IgD-negative memory B cell (primary cell): ENCODE results near the gene KIF25. TPM values are rescaled to one million over a fixed set of nuclear protein-coding genes. Genes with fewer than 3 reads are reported as not detected.
A peak's percentile ranks its signal among the peaks of the same experiment; 100 is the strongest.

ENCODE experiments used
- H3K27ac Mint-ChIP-seq, 3 donors: one replicate each; pipeline ENCODE4 v1.8.0; 2020 to 2022; ENCODE audit warnings: mild to moderate bottlenecking in 3 of 3, mixed read lengths in 3 of 3, moderate library complexity in 1 of 3
- H3K27me3 Mint-ChIP-seq: one replicate; pipeline ENCODE4 v1.8.0; 2021; ENCODE audit warnings: mixed read lengths
- H3K36me3 Mint-ChIP-seq: one replicate; pipeline ENCODE4 v1.8.0; 2020; ENCODE audit warnings: mild to moderate bottlenecking, mixed read lengths
- H3K4me1 Mint-ChIP-seq, 3 donors: one replicate each; pipeline ENCODE4 v1.8.0; 2020 to 2022; ENCODE audit warnings: mixed read lengths in 3 of 3, mild to moderate bottlenecking in 1 of 3
- H3K4me3 Mint-ChIP-seq, 4 donors: one replicate each; pipeline ENCODE4 v1.8.0; 2020 to 2022; ENCODE audit warnings: mild to moderate bottlenecking in 4 of 4, mixed read lengths in 4 of 4, moderate library complexity in 3 of 4
- H3K9me3 Mint-ChIP-seq, 3 donors: one replicate each; pipeline ENCODE4 v1.8.0; 2020 to 2021; ENCODE audit warnings: mixed read lengths in 3 of 3, mild to moderate bottlenecking in 1 of 3
- polyA plus RNA-seq: library from polyadenylated mRNA; unstranded; fragments of 300-500 nt; fragmentation: Illumina TruSeq; gene quantifications from one replicate; pipeline ENCODE4 v1.2.3, GENCODE V29; 2021

The KIF25 gene, protein sequence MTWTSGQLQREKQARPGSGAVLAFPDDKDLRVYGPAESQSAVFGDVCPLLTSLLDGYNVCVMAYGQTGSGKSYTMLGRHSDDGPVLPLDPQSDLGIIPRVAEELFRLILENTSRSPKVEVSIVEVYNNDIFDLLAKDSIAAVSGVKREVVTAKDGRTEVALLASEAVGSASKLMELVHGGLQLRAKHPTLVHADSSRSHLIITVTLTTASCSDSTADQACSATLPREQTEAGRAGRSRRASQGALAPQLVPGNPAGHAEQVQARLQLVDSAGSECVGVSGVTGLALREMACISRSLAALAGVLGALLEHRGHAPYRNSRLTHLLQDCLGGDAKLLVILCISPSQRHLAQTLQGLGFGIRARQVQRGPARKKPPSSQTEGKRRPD
- polyA plus RNA-seq: not detected

DNA sequence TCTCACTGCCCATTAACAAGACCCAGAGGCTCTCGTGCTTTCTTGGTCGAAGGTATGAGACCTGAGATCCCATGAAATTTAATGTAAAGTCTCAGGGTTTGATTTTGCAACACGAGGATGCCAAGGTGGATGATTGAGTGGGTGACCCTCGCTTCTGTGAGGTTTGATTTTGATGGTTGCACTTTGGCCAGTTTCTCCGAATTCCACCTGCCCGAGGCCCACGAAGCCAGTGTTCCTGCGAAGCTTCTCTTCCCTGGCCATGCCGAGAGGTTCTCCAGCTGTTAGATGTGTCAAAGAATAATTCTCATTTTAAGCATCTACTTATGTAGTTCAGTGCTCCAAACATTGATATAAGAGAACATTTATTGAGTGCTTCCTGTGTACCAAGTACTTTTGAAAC is at the start of gene KIF25:
TSS of gene KIF25 (plus strand) at position 30 of the 400 bp plus-strand sequence. CDS start 31,915 bp downstream, outside the sequence.
- Mint-ChIP-seq H3K27me3 (peaks cover 18% of the 10 kb centered on the region), H3K36me3 (no peaks in the 10 kb centered on the region), H3K4me3 (peak within 1 kb of the TSS in 1 of 4 donors; percentile 53), H3K27ac (no peak within 1 kb of the TSS), H3K9me3 (peaks cover 0 to 4% (median 0%) of the 10 kb centered on the region in 3 donors), H3K4me1 (peaks cover 0 to 2% (median 0%) of the 10 kb centered on the region in 3 donors)

DNA sequence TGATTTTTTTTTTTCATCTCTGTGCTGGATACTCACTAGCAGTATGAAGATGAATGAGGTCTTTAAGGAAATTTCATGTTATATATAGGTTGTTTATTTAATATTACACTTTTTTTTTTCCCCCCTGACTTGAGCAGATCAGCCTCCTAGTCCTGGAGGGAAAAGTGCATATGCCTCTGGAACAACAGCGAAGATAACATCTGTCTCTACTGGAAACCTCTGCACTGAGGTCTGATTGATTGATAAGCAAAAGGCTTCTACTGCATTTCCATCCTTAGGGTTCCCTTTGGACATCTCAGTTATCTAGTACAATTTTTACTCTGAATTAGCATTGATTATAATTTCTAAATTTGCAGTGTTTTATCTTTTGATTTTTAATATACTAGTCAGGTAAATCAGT is 49.8 kb upstream of the KIF25 start:
- peaks cover 22% of the 10 kb centered on the region for H3K36me3 Mint-ChIP-seq
- H3K27ac Mint-ChIP-seq: no peak overlapping the region
- H3K27me3 Mint-ChIP-seq: no peaks in the 10 kb centered on the region
- no peak overlapping the region for H3K4me3 Mint-ChIP-seq
- H3K9me3 Mint-ChIP-seq: no peaks in the 10 kb centered on the region
- no peaks in the 10 kb centered on the region for H3K4me1 Mint-ChIP-seq

DNA sequence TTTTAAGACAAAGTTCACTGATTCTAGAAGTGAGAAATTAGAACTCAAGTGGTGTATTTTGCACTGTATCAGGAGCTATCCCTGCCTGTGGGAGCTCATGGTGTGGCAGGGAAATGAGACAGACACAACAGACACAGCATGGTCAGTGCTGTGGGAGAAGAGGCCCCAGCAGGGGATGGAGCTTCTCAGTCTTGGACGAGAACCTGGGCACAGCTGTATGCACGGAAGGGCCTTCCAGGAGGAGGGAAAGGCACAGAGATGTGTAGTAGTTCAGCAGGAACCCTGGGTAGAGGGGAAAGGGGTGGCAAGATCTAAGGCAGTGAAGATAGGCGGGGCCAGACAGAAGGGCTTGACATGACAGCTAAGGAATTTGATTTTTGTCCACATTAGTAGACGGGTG is 48.8 kb upstream of the KIF25 start:
- H3K36me3 Mint-ChIP-seq: peaks cover 22% of the 10 kb centered on the region

DNA sequence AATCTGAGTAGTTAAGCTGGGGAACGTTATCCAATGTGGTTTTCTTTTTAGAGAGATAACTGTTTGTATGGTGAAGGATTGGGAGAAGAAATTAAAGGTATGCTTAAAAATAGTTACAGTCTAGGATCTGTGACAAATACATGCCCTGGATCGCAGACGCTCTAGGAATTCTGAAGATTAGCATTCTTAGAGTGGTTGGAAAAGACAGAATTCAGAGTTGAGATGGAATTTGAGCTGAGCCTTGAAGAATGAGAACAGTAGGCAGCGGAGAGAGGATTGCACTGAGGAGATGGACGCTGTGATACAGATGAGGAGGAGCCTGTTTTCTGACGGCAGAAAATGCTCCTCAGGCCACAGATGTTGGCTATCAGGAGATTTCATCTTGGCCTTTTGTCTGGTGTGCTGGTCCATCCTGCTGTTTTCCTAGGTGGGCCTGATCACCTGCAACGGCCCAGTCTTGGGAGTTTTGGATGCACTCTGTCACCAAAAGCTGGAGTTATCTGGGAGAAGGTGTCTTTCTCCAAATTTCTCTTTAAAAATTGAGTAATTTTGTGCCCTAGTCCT is 48.3 kb upstream of the KIF25 start:
- no peak overlapping the region for H3K4me3 Mint-ChIP-seq
- no peaks in the 10 kb centered on the region for H3K9me3 Mint-ChIP-seq
- H3K27me3 Mint-ChIP-seq: no peaks in the 10 kb centered on the region
- no peak overlapping the region for H3K27ac Mint-ChIP-seq
- no peaks in the 10 kb centered on the region for H3K4me1 Mint-ChIP-seq
- peaks cover 22% of the 10 kb centered on the region for H3K36me3 Mint-ChIP-seq

More for the DNA sequence above, 48.8 kb upstream of the KIF25 start:
- H3K27me3 Mint-ChIP-seq: no peaks in the 10 kb centered on the region
- H3K4me1 Mint-ChIP-seq: no peaks in the 10 kb centered on the region
- no peak overlapping the region for H3K4me3 Mint-ChIP-seq
- H3K27ac Mint-ChIP-seq: no peak overlapping the region
- H3K9me3 Mint-ChIP-seq: no peaks in the 10 kb centered on the region

DNA sequence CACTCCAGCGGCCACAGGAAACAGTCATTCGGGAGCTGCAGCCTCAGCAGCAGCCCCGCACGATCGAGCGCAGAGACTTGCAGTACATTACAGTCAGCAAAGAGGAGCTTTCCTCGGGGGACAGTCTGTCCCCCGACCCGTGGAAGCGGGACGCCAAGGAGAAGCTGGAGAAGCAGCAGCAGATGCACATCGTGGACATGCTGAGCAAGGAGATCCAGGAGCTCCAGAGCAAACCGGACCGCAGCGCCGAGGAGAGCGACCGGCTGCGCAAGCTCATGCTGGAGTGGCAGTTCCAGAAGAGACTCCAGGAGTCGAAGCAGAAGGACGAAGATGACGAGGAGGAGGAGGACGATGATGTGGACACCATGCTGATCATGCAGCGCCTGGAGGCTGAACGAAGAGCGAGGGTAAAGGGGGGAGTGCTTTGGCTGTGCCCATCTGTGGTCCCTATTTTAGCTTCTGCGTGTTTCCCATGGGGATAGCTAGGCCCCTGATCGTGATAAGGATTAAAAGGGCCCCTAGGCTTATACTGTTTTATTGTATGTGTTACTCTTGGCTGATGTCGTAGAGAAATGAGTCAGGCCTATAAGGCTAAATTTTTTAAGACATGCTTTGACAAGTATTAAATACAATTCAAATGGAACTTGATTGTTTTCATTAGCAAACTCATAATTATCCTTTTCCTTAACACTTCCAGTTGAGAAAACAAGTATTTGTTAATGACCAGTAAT is 45.5 kb upstream of the KIF25 start:
- Mint-ChIP-seq H3K9me3 (no peaks in the 10 kb centered on the region), H3K27ac (no peak overlapping the region), H3K4me3 (no peak overlapping the region), H3K36me3 (peaks cover 32% of the 10 kb centered on the region), H3K27me3 (no peaks in the 10 kb centered on the region), H3K4me1 (peaks cover 0 to 3% (median 0%) of the 10 kb centered on the region in 3 donors)

DNA sequence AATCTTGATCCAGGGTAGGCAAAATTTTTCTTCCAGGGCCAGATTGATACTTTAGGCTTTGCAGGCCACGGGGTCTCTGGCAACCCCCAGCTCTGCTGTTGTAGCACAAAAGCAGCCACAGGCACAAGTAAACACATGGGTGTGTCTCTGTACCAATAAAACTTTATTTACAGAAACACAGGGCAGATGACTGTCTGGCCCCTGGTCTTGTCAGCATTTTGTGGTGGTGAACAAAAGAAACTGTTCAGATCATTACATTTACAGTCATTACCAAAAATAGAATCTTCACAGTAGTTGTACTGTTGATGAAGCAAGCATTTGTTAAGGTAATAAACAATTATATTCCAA is 45.0 kb upstream of the KIF25 start:
- Mint-ChIP-seq H3K36me3 (peaks cover 32% of the 10 kb centered on the region), H3K4me1 (peaks cover 0 to 3% (median 0%) of the 10 kb centered on the region in 3 donors), H3K9me3 (no peaks in the 10 kb centered on the region), H3K27me3 (no peaks in the 10 kb centered on the region), H3K4me3 (no peak overlapping the region), H3K27ac (no peak overlapping the region)

DNA sequence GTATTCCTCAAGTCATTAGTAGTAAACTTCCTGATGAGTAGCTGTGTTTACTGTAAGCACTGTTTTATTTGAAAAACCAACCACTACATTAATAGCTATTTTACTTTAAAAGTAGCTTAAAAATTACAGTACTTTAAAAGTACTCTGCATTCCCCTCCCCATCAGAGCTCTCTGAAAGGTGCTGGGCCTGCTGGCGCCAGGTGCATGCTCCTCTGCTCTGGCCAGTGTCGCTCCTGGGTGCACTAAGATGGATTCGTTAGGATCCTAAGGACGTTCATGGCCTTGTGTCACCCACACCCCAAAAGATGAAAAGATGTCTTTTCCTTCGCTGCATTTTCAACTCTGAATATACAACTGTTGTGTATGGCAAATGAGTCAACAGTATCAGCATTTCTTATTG is 43.9 kb upstream of the KIF25 start:
- H3K4me1 Mint-ChIP-seq: peaks cover 0 to 3% (median 0%) of the 10 kb centered on the region in 3 donors
- no peak overlapping the region for H3K27ac Mint-ChIP-seq
- no peak overlapping the region for H3K4me3 Mint-ChIP-seq
- no peaks in the 10 kb centered on the region for H3K9me3 Mint-ChIP-seq
- no peaks in the 10 kb centered on the region for H3K27me3 Mint-ChIP-seq
- peaks cover 36% of the 10 kb centered on the region for H3K36me3 Mint-ChIP-seq

DNA sequence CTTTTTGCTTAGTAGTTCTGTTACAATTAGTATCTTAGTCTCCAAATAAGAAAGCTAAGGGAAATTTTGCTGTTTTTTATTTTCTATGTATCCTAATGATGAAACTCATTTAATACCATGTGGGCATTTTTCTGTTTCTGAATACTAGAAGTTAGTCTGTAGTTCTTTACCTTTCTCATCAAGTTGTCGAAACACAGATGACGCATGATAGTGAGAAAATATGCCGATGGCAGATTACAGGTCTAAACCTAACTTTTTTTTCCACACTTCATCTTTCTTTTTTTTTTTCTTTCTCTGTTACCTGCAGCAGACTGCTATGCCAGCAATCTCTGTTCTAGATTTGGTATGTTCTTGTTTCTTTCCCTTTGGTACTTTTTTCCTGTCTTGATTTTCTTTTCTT is 43.3 kb upstream of the KIF25 start:
- H3K36me3 Mint-ChIP-seq: peaks cover 33% of the 10 kb centered on the region
- peaks cover 0 to 3% (median 0%) of the 10 kb centered on the region in 3 donors for H3K4me1 Mint-ChIP-seq
- no peaks in the 10 kb centered on the region for H3K27me3 Mint-ChIP-seq
- H3K27ac Mint-ChIP-seq: no peak overlapping the region
- no peak overlapping the region for H3K4me3 Mint-ChIP-seq
- no peaks in the 10 kb centered on the region for H3K9me3 Mint-ChIP-seq

DNA sequence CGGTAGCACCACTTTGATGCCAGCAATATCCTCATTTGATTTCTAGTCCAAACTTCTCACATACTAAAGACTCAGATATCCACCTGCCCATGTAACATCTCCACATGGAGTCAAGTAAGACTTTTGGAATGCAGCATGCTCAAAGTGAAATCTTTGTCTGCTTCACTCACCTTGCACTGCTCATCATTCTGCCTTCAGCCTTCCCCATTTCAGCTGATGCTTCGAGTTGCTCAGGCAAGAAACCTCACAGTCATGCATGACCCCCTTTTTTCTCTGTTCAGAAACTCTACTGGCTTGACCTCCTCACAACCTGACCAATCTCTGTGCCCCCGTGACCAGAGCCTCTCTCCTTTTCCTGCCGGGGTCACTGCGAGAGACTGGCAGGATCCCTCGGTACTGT is 41.0 kb upstream of the KIF25 start:
- H3K36me3 Mint-ChIP-seq: peaks cover 24% of the 10 kb centered on the region
- H3K27me3 Mint-ChIP-seq: no peaks in the 10 kb centered on the region
- no peak overlapping the region for H3K4me3 Mint-ChIP-seq
- peaks cover 0 to 3% (median 0%) of the 10 kb centered on the region in 3 donors for H3K4me1 Mint-ChIP-seq
- H3K9me3 Mint-ChIP-seq: no peaks in the 10 kb centered on the region
- H3K27ac Mint-ChIP-seq: peak overlapping the region in 1 of 3 donors; percentile 12

DNA sequence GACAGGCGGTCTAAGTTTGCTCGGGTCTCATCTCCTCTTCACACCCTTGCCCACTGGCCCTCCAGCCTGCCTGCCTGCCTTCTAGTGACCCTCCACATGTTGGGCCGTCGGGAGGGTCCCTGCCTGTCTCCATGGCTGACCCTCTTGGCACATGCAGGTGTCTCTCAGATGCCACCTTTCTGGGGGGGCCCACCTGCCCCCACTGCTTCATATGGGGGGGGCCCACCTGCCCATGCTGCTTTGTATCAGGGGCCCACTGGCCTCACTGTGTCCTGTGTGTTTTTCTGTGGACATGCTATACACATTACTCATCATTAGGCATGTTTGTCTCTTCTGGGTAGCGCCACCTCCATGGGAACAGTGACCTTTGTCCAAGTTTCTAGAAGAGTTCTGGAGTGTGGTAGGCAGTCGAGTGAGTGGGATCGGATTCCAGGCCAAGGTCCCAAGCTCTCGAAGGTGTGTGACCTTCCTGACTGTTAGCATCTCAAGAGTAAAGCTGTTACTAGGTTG is 40.4 kb upstream of the KIF25 start:
- peaks cover 0 to 3% (median 0%) of the 10 kb centered on the region in 3 donors for H3K4me1 Mint-ChIP-seq
- H3K9me3 Mint-ChIP-seq: no peaks in the 10 kb centered on the region
- no peaks in the 10 kb centered on the region for H3K27me3 Mint-ChIP-seq
- H3K4me3 Mint-ChIP-seq: peak overlapping the region in 1 of 4 donors; percentile 27
- H3K27ac Mint-ChIP-seq: peak overlapping the region in 1 of 3 donors; percentile 75
- H3K36me3 Mint-ChIP-seq: peaks cover 20% of the 10 kb centered on the region

DNA sequence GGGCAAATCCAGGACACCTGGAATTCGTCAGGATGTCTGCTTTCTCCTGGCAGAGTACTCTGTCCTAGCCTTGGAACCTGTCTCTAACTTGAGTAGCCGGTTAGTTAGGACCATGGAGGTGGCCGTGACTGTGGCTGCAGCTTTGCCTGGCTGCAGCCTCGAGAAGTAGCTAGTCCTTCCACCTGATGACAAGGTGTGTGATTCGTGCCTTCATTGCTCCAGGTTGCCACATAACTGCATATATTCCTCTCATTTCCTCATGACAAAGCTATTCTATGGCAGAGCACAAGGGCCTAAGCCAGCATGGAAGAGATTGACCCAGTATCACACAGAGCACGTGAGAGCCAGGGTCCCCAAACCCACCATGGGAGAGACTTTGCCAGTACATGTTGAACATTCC is 39.8 kb upstream of the KIF25 start:
- H3K9me3 Mint-ChIP-seq: no peaks in the 10 kb centered on the region
- peak overlapping the region in 1 of 3 donors; percentile 75 for H3K27ac Mint-ChIP-seq
- no peak overlapping the region for H3K4me3 Mint-ChIP-seq
- peaks cover 16% of the 10 kb centered on the region for H3K36me3 Mint-ChIP-seq
- H3K4me1 Mint-ChIP-seq: peaks cover 0 to 5% (median 0%) of the 10 kb centered on the region in 3 donors
- no peaks in the 10 kb centered on the region for H3K27me3 Mint-ChIP-seq

DNA sequence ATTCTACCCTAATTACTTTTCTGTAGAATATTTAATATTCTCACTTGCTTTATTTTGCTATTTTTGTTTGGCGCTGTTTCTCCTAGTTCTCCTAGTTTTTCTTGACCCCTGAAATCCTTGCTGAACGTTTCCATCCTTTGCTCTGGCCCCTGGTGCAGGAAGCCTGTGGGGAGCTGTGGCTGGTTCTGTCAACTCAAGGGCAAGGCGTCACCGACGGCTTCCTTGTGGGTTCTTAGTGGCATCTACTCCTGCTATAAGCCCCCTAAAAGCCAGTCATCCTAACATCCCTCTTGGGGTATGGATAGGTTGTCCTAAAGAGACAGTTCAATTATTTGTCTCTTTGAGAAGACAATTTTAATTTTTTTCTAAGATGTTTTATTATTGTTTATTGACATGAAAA is 36.9 kb upstream of the KIF25 start:
- Mint-ChIP-seq H3K9me3 (no peaks in the 10 kb centered on the region), H3K27ac (no peak overlapping the region), H3K27me3 (no peaks in the 10 kb centered on the region), H3K4me1 (peaks cover 0 to 1% (median 0%) of the 10 kb centered on the region in 3 donors), H3K4me3 (no peak overlapping the region), H3K36me3 (peaks cover 15% of the 10 kb centered on the region)

DNA sequence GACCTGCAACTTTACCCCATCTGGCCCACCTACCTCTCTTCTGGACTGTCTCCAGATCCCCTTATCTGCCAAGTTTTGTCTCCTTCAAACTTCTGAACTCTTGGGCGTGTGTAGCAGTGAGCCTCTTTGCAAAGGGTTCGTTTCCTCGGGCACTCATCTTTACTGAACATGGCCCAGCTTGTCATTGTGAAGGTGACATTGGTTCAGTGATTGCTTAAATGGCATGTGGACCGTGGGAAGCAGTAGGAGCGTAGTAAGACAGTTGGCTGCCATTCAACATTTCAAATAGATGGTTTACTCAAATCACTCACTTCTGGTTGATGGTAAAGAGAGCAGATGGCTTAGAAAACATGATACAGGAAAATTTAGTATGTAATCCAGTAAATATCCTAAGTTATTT is 34.8 kb upstream of the KIF25 start:
- Mint-ChIP-seq H3K27me3 (no peaks in the 10 kb centered on the region), H3K27ac (no peak overlapping the region), H3K4me3 (no peak overlapping the region), H3K4me1 (peaks cover 0 to 1% (median 0%) of the 10 kb centered on the region in 3 donors), H3K36me3 (peaks cover 15% of the 10 kb centered on the region), H3K9me3 (no peaks in the 10 kb centered on the region)

DNA sequence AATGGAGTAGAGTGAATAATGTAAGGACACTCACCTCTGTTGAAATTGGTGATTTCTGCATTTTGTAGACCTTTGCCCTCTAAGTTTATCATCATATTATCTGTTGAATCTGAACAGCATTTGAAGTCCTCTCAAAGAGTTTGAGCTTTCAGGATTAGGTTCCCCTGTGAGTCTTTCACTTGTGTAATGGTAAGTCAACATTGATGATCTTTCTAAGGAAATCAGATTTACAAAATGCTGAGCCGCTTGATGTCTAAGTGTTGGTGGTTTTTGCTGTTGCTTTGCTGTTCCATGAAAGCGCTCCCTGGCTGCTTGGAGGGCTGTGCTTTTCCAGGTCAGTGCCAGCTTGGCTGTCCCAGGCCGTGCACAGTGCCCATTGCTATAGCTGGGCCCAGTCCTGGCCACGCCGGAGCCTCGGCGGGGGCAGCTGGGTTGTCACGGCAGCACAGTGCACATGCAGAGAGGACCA is 33.8 kb upstream of the KIF25 start:
- H3K27me3 Mint-ChIP-seq: no peaks in the 10 kb centered on the region
- no peaks in the 10 kb centered on the region for H3K9me3 Mint-ChIP-seq
- H3K4me1 Mint-ChIP-seq: peaks cover 0 to 1% (median 0%) of the 10 kb centered on the region in 3 donors
- H3K4me3 Mint-ChIP-seq: no peak overlapping the region
- H3K27ac Mint-ChIP-seq: no peak overlapping the region
- peaks cover 12% of the 10 kb centered on the region for H3K36me3 Mint-ChIP-seq
